Fibroblast of pulmonary artery (primary cell): Measurements from ENCODE around the gene RSPH1.

Experiments used
- DNase-seq: peaks from one replicate; pipeline ENCODE4 v3.0.0-alpha.2; 2010; ENCODE audit warnings: low read depth
- H3K4me3 ChIP-seq: replicated peaks from 2 replicates; pipeline ENCODE4 v1.5.1; 2011; ENCODE audit warnings: low read depth, mild to moderate bottlenecking, control low read depth, low read length, moderate library complexity
- CTCF ChIP-seq: IDR thresholded peaks from 2 replicates; pipeline ENCODE4 v1.5.1; 2011; ENCODE audit warnings: mild to moderate bottlenecking, control low read depth, low read length, inconsistent platforms; ENCODE audit errors: missing control alignments

The RSPH1 gene

GRCh38 chr21:42508371-42508770, 12.3 kb upstream of the RSPH1 start:
- no peak for TF ChIP-seq CTCF
- H3K4me3 ChIP-seq, result no peak overlapping the region
- no peak for DNase-seq

- no peak overlapping the region for H3K4me3 ChIP-seq
- TF ChIP-seq CTCF, result no peak
- no peak for DNase-seq
These were observed 11.4 kb upstream of the RSPH1 start for GRCh38 chr21:42507418-42507817.

- H3K4me3 ChIP-seq, result no peak overlapping the region
- DNase-seq, result no peak
- no peak for TF ChIP-seq CTCF
These were observed 9.2 kb upstream of the RSPH1 start for GRCh38 chr21:42505090-42505726.

GRCh38 chr21:42503711-42504110, 7.7 kb upstream of the RSPH1 start:
- no peak for TF ChIP-seq CTCF
- DNase-seq, result no peak
- H3K4me3 ChIP-seq, result no peak overlapping the region

GRCh38 chr21:42500736-42501135, 4.7 kb upstream of the RSPH1 start:
- H3K4me3 ChIP-seq, result no peak overlapping the region
- no peak for DNase-seq
- no peak for TF ChIP-seq CTCF

- H3K4me3 ChIP-seq, result no peak overlapping the region
- TF ChIP-seq CTCF, result no peak
- no peak for DNase-seq
These were observed 4.2 kb upstream of the RSPH1 start for GRCh38 chr21:42500225-42500624.

- H3K4me3 ChIP-seq, result no peak overlapping the region
- no peak for DNase-seq
- no peak for TF ChIP-seq CTCF
These were observed 3.6 kb upstream of the RSPH1 start for GRCh38 chr21:42499444-42500112.
